ENCODE measurements around the gene POC1B.
A peak's percentile ranks its signal among the peaks of the same experiment; 100 is the strongest.

POC1B gene

DNA sequence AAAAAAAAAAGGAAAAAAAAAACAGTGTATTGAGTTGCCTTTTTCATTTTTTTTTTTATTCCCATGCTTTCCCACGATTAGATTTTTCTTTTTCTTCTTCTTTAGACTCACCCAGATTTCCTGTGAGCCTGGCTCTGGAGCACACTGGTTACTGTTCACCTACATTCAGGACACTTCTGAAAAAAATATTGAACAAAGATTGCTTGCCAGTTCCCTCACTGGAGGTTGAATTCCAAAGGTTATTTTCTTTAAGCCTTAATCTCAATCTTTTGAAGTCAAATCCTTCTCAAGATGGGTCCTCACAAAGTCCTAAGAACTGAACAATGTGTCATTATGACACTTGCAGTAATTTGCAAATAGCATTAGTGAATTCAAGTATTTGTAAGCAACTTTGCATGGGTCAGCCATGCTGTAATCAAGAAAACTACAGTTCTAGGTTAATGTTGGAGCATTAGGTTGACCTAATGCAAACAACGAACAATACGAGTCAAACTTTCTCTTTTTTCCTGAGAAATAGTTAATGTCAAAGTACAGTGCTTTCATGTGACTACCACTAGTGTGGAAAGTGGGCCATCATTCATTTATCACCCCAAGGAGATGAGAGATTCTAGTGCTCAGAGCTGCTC lies 124.3 kb downstream of the POC1B start:
- WGBS (ENCODE audit: extremely low coverage, insufficient coverage, low lambda C conversion rate): no CpG with 5 or more reads among the region's 3 CpGs
- no peak overlapping the region for H4K8ac ChIP-seq (ENCODE audit: low read depth, low read length)
- DNase-seq: no peak
- no peaks in the 10 kb centered on the region for H3K79me2 ChIP-seq (ENCODE audit: control insufficient read depth, insufficient read depth, low read length)
- H3K4me1 ChIP-seq (ENCODE audit: control insufficient read depth, low read depth, low read length): no peaks in the 10 kb centered on the region
- no peak overlapping the region for H3K4ac ChIP-seq (ENCODE audit: low read depth, low read length)
- no peak overlapping the region for H3K4me2 ChIP-seq (ENCODE audit: low read length)
- no peak overlapping the region for H2AK5ac ChIP-seq (ENCODE audit: low read length)
- H2BK15ac ChIP-seq (replicated peaks; ENCODE audit: low read depth): no peak overlapping the region
- H3K23ac ChIP-seq (ENCODE audit: low read length): no peak overlapping the region
- no peak overlapping the region for H3K56ac ChIP-seq (ENCODE audit: low read length)
- H3K27ac ChIP-seq (ENCODE audit: low read depth, low read length): peak overlapping the region; percentile 31
- H3K27me3 ChIP-seq (ENCODE audit: insufficient read depth, low read length, poor library complexity): no peaks in the 10 kb centered on the region
- no peak overlapping the region for H2BK5ac ChIP-seq (ENCODE audit: low read length)
- H4K5ac ChIP-seq (ENCODE audit: low read length): no peak overlapping the region
- H3K9ac ChIP-seq (ENCODE audit: low read length): no peak overlapping the region
- H3K18ac ChIP-seq (ENCODE audit: low read length): no peak overlapping the region
- no peak overlapping the region for H2BK120ac ChIP-seq (ENCODE audit: low read depth, low read length)
- H3K36me3 ChIP-seq (ENCODE audit: control insufficient read depth, insufficient read depth, low read length): no peaks in the 10 kb centered on the region
- no peak overlapping the region for H3K4me3 ChIP-seq (ENCODE audit: low read length)
- H3K79me1 ChIP-seq (ENCODE audit: low read length): no peaks in the 10 kb centered on the region

DNA sequence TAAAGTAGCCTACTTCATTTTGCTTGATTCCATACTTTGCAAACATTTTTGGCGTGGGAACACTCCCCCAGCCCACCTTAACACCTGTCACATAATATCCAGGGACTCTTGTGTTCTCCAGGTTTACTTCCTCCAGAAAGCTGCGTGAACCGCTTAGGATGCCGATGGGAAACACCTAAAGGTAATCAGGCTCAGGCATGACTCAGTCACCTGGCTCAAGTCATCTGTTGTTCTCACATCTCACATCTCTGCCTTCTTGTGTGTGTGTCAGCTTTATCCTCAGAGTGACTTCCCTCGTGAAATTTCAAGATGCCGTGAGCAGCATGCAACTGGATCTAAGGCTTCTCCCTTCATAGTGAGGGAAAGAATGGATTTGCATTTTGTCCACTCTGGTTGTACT lies 125.4 kb downstream of the POC1B start:
- no peak overlapping the region for H3K9ac ChIP-seq (ENCODE audit: low read length)
- no peak for DNase-seq
- no peak overlapping the region for H3K4me3 ChIP-seq (ENCODE audit: low read length)
- H3K4ac ChIP-seq (ENCODE audit: low read depth, low read length): no peak overlapping the region
- H4K8ac ChIP-seq (ENCODE audit: low read depth, low read length): no peak overlapping the region
- no peaks in the 10 kb centered on the region for H3K79me1 ChIP-seq (ENCODE audit: low read length)
- no peak overlapping the region for H3K4me2 ChIP-seq (ENCODE audit: low read length)
- H3K36me3 ChIP-seq (ENCODE audit: control insufficient read depth, insufficient read depth, low read length): no peaks in the 10 kb centered on the region
- H2BK120ac ChIP-seq (ENCODE audit: low read depth, low read length): no peak overlapping the region
- H3K23ac ChIP-seq (ENCODE audit: low read length): no peak overlapping the region
- H3K4me1 ChIP-seq (ENCODE audit: control insufficient read depth, low read depth, low read length): no peaks in the 10 kb centered on the region
- no peaks in the 10 kb centered on the region for H3K27me3 ChIP-seq (ENCODE audit: insufficient read depth, low read length, poor library complexity)
- no peak overlapping the region for H3K27ac ChIP-seq (ENCODE audit: low read depth, low read length)
- H2BK5ac ChIP-seq (ENCODE audit: low read length): no peak overlapping the region
- H3K18ac ChIP-seq (ENCODE audit: low read length): no peak overlapping the region
- H4K5ac ChIP-seq (ENCODE audit: low read length): no peak overlapping the region
- no CpG with 5 or more reads among the region's 6 CpGs for WGBS (ENCODE audit: extremely low coverage, insufficient coverage, low lambda C conversion rate)
- no peak overlapping the region for H2AK5ac ChIP-seq (ENCODE audit: low read length)
- H3K56ac ChIP-seq (ENCODE audit: low read length): no peak overlapping the region
- H2BK15ac ChIP-seq (replicated peaks; ENCODE audit: low read depth): no peak overlapping the region
- H3K79me2 ChIP-seq (ENCODE audit: control insufficient read depth, insufficient read depth, low read length): no peaks in the 10 kb centered on the region

- no peak overlapping the region for H3K9ac ChIP-seq (ENCODE audit: low read length)
- 100% methylated on average over 1 of the region's 4 CpGs for WGBS (ENCODE audit: extremely low coverage, insufficient coverage, low lambda C conversion rate)
These were observed 130.1 kb downstream of the POC1B start for GRCh38 chr12:89395712-89396111.

DNA sequence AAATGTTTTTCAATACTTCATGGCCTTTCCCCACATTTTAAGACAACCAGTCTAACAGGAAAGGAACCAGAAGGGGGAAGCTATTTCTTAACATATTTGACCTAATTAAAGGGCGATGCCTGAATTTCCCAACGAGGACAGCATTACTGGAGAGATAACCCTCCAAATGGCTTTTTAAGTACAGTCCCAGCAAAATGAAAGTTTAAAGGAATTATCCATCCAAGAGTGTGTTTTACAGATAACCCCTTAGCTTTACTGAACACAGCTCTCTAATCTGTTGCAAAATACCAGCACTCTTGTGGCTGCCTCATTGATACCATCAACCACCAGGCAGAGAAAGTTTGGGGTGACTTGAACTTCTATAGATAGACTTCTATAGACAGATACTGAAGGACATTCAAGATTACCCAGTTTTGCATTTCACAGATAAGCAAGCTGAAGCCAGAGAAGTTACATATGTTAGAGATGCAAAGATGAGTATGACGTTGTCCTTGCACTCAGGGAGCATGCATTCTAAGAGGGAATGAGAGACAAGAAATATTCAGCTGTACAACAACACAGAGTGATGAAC lies 132.2 kb downstream of the POC1B start:
- no peak overlapping the region for H2BK5ac ChIP-seq (ENCODE audit: low read length)
- H3K4me3 ChIP-seq (ENCODE audit: low read length): no peak overlapping the region
- no CpG with 5 or more reads among the region's 3 CpGs for WGBS (ENCODE audit: extremely low coverage, insufficient coverage, low lambda C conversion rate)
- no peak overlapping the region for H3K4ac ChIP-seq (ENCODE audit: low read depth, low read length)
- no peak overlapping the region for H4K5ac ChIP-seq (ENCODE audit: low read length)
- H2AK5ac ChIP-seq (ENCODE audit: low read length): no peak overlapping the region
- H4K8ac ChIP-seq (ENCODE audit: low read depth, low read length): peak overlapping the region; percentile 5
- no peak overlapping the region for H3K56ac ChIP-seq (ENCODE audit: low read length)
- no peaks in the 10 kb centered on the region for H3K36me3 ChIP-seq (ENCODE audit: control insufficient read depth, insufficient read depth, low read length)
- H3K27me3 ChIP-seq (ENCODE audit: insufficient read depth, low read length, poor library complexity): no peaks in the 10 kb centered on the region
- no peak for DNase-seq
- H3K18ac ChIP-seq (ENCODE audit: low read length): peak overlapping the region; percentile 39
- H3K27ac ChIP-seq (ENCODE audit: low read depth, low read length): no peak overlapping the region
- no peak overlapping the region for H2BK15ac ChIP-seq (replicated peaks; ENCODE audit: low read depth)
- no peak overlapping the region for H2BK120ac ChIP-seq (ENCODE audit: low read depth, low read length)
- no peaks in the 10 kb centered on the region for H3K79me2 ChIP-seq (ENCODE audit: control insufficient read depth, insufficient read depth, low read length)
- H3K79me1 ChIP-seq (ENCODE audit: low read length): no peaks in the 10 kb centered on the region
- no peak overlapping the region for H3K23ac ChIP-seq (ENCODE audit: low read length)
- H3K4me1 ChIP-seq (ENCODE audit: control insufficient read depth, low read depth, low read length): no peaks in the 10 kb centered on the region
- no peak overlapping the region for H3K4me2 ChIP-seq (ENCODE audit: low read length)
- H3K9ac ChIP-seq (ENCODE audit: low read length): no peak overlapping the region

More at GRCh38 chr12:89395712-89396111, 130.1 kb downstream of the POC1B start:
- no peak overlapping the region for H4K5ac ChIP-seq (ENCODE audit: low read length)
- no peaks in the 10 kb centered on the region for H3K4me1 ChIP-seq (ENCODE audit: control insufficient read depth, low read depth, low read length)
- no peak overlapping the region for H3K4me2 ChIP-seq (ENCODE audit: low read length)
- no peaks in the 10 kb centered on the region for H3K27me3 ChIP-seq (ENCODE audit: insufficient read depth, low read length, poor library complexity)
- H2BK5ac ChIP-seq (ENCODE audit: low read length): no peak overlapping the region
- H3K4me3 ChIP-seq (ENCODE audit: low read length): no peak overlapping the region
- no peak overlapping the region for H3K4ac ChIP-seq (ENCODE audit: low read depth, low read length)
- no peak overlapping the region for H2AK5ac ChIP-seq (ENCODE audit: low read length)
- no peaks in the 10 kb centered on the region for H3K79me2 ChIP-seq (ENCODE audit: control insufficient read depth, insufficient read depth, low read length)
- no peak overlapping the region for H2BK120ac ChIP-seq (ENCODE audit: low read depth, low read length)
- no peak overlapping the region for H2BK15ac ChIP-seq (replicated peaks; ENCODE audit: low read depth)
- no peak overlapping the region for H3K56ac ChIP-seq (ENCODE audit: low read length)
- no peak overlapping the region for H3K27ac ChIP-seq (ENCODE audit: low read depth, low read length)
- H3K79me1 ChIP-seq (ENCODE audit: low read length): no peaks in the 10 kb centered on the region
- no peak for DNase-seq
- no peaks in the 10 kb centered on the region for H3K36me3 ChIP-seq (ENCODE audit: control insufficient read depth, insufficient read depth, low read length)
- H3K18ac ChIP-seq (ENCODE audit: low read length): no peak overlapping the region
- no peak overlapping the region for H3K23ac ChIP-seq (ENCODE audit: low read length)
- no peak overlapping the region for H4K8ac ChIP-seq (ENCODE audit: low read depth, low read length)

GRCh38 chr12:89392391-89392790 lies 133.5 kb downstream of the POC1B start:
- Histone ChIP-seq H3K18ac (ENCODE audit: low read length) (no peak overlapping the region), H3K23ac (ENCODE audit: low read length) (no peak overlapping the region), H2BK120ac (ENCODE audit: low read depth, low read length) (no peak overlapping the region), H3K27ac (ENCODE audit: low read depth, low read length) (no peak overlapping the region), H4K8ac (ENCODE audit: low read depth, low read length) (no peak overlapping the region), H3K4me3 (ENCODE audit: low read length) (no peak overlapping the region), H4K5ac (ENCODE audit: low read length) (no peak overlapping the region), H3K56ac (ENCODE audit: low read length) (no peak overlapping the region), H3K27me3 (ENCODE audit: insufficient read depth, low read length, poor library complexity) (no peaks in the 10 kb centered on the region), H2BK5ac (ENCODE audit: low read length) (no peak overlapping the region), H3K79me2 (ENCODE audit: control insufficient read depth, insufficient read depth, low read length) (no peaks in the 10 kb centered on the region), H3K79me1 (ENCODE audit: low read length) (no peaks in the 10 kb centered on the region), H3K4me1 (ENCODE audit: control insufficient read depth, low read depth, low read length) (no peaks in the 10 kb centered on the region), H2AK5ac (ENCODE audit: low read length) (no peak overlapping the region), H3K4me2 (ENCODE audit: low read length) (no peak overlapping the region), H2BK15ac (replicated peaks; ENCODE audit: low read depth) (no peak overlapping the region), H3K9ac (ENCODE audit: low read length) (no peak overlapping the region), H3K36me3 (ENCODE audit: control insufficient read depth, insufficient read depth, low read length) (no peaks in the 10 kb centered on the region), H3K4ac (ENCODE audit: low read depth, low read length) (no peak overlapping the region)
- no CpG with 5 or more reads among the region's 3 CpGs for WGBS (ENCODE audit: extremely low coverage, insufficient coverage, low lambda C conversion rate)
- no peak for DNase-seq
